K562 (cell line): ENCODE data around the gene JPH3. TPM values are rescaled to one million over a fixed set of nuclear protein-coding genes. Genes with fewer than 3 reads are reported as not detected.

Source experiments
- ATAC-seq: fragments of 200-7000 bp; cut with Tn5 transposase; 3 replicates; pipeline ENCODE4 v1.9.1; 2020; ENCODE audit warnings: moderate library complexity
- BruUV-seq: library from RNA; stranded (reverse); fragments of 400-500 nt; replicated peaks from 2 replicates; lab custom pipeline; 2021; lab: Mats Ljungman, UMichigan
- CTCF ChIA-PET: fragments of 300-600 bp; formaldehyde crosslinking; extraction: SDS; loops from one replicate; lab custom pipeline; 2021; ENCODE audit warnings: low intra/inter-chr PET ratio; lab: Yijun Ruan, JAX
- POLR2A ChIA-PET: fragments of 300-600, 350-650 bp; sonication (Branson Sonifier 250); formaldehyde crosslinking; extraction: SDS; loops from one replicate; lab custom pipeline; 2021; ENCODE audit warnings: antibody characterized with exemption, inconsistent platforms; lab: Yijun Ruan, JAX
- DNase-seq, 4 experiments: peaks; one replicate each; pipeline versions ENCODE4 v3.0.0 to v3.0.0-alpha.2; 2011 to 2018; ENCODE audit warnings: low spot score in 3 of 4, mixed read lengths in 3 of 4; ENCODE audit errors: extremely low read depth in 1 of 4
- FAIRE-seq: peaks from 2 replicates; lab custom pipeline; 2011; peaks lifted over from hg19 to GRCh38; lab: Jason Lieb, UNC
- H2AFZ ChIP-seq: 2 replicates; pipeline ENCODE4 v1.6.0; 2011; ENCODE audit warnings: low read depth, low read length, control low read depth, inconsistent platforms
- H3K27ac ChIP-seq: fragments of 200-600 bp; 3 replicates; pipeline ENCODE4 v1.8.0; 2011; ENCODE audit warnings: low read depth, mild to moderate bottlenecking, control low read depth, inconsistent platforms, low read length, moderate library complexity, mixed read lengths; ENCODE audit errors: extremely low read depth
- H3K27me3 ChIP-seq, 2 experiments: fragments of 300-600 bp in 1 of 2; 2 replicates in 1 of 2; 3 replicates in 1 of 2; pipeline versions ENCODE4 v1.6.0 to v1.8.0; 2011; ENCODE audit warnings: inconsistent platforms in 2 of 2, low read length in 2 of 2, mild to moderate bottlenecking in 1 of 2, mixed read lengths in 1 of 2, moderate library complexity in 1 of 2; ENCODE audit not compliant: control insufficient read depth in 2 of 2, insufficient read depth in 2 of 2
- H3K36me3 ChIP-seq: fragments of 300-600 bp; 3 replicates; pipeline ENCODE4 v1.8.0; 2011; ENCODE audit warnings: mild to moderate bottlenecking, low read length, inconsistent platforms; ENCODE audit not compliant: control insufficient read depth, insufficient read depth
- H3K4me1 ChIP-seq, 2 experiments: fragments of 200-600 bp in 1 of 2; replicated peaks in 1 of 2; 2 replicates in 1 of 2; 3 replicates in 1 of 2; pipeline versions ENCODE4 v1.5.1 to v1.8.0; 2011; ENCODE audit warnings: inconsistent platforms in 2 of 2, low read length in 2 of 2, mild to moderate bottlenecking in 1 of 2, mixed read lengths in 1 of 2, moderate library complexity in 1 of 2; ENCODE audit not compliant: control insufficient read depth in 2 of 2, insufficient read depth in 2 of 2
- H3K4me2 ChIP-seq: 2 replicates; pipeline ENCODE4 v1.6.1; 2011; ENCODE audit warnings: low read length, control low read depth, inconsistent platforms, mixed read lengths; ENCODE audit not compliant: insufficient read depth
- H3K4me3 ChIP-seq: fragments of 200-600 bp; sonication (generic), shearing (Covaris generic); 2 replicates; pipeline ENCODE4 v1.5.1; 2016; ENCODE audit warnings: control low read depth, inconsistent platforms
- H3K79me2 ChIP-seq: fragments of 200-600 bp; 3 replicates; pipeline ENCODE4 v1.8.0; 2011; ENCODE audit warnings: low read length, inconsistent platforms; ENCODE audit not compliant: control insufficient read depth, insufficient read depth
- H3K9ac ChIP-seq, 2 experiments: 2 replicates each; pipeline versions ENCODE4 v1.6.0 to v1.6.1; 2011; ENCODE audit warnings: low read depth in 2 of 2, low read length in 2 of 2, control low read depth in 1 of 2, inconsistent platforms in 1 of 2, mild to moderate bottlenecking in 1 of 2, mixed read lengths in 1 of 2; ENCODE audit not compliant: insufficient read depth in 1 of 2
- H3K9me1 ChIP-seq: one replicate; pipeline ENCODE4 v1.6.0; 2011; ENCODE audit warnings: inconsistent platforms, mild to moderate bottlenecking, low read length, moderate library complexity; ENCODE audit not compliant: control insufficient read depth, insufficient read depth
- H3K9me3 ChIP-seq: replicated peaks from 2 replicates; pipeline ENCODE4 v1.5.1; 2011; ENCODE audit warnings: low read depth, low read length, inconsistent platforms; ENCODE audit not compliant: control insufficient read depth, insufficient read depth
- H4K20me1 ChIP-seq: replicated peaks from 2 replicates; pipeline ENCODE4 v1.6.1; 2011; ENCODE audit warnings: low read length, inconsistent platforms, mixed read lengths; ENCODE audit not compliant: control insufficient read depth, insufficient read depth
- NR2F6 ChIP-seq: fragments of 450-650 bp; formaldehyde crosslinking; IDR thresholded peaks from 2 replicates; pipeline ENCODE4 v1.4.0; 2020; ENCODE audit warnings: mild to moderate bottlenecking
- POLR2G ChIP-seq: fragments of 200-400 bp; formaldehyde crosslinking; IDR thresholded peaks from 2 replicates; pipeline ENCODE4 v1.6.1; 2017; ENCODE audit warnings: low read depth, mild to moderate bottlenecking, antibody characterized with exemption, low read length, moderate library complexity
- ZNF699 ChIP-seq: fragments of 250-450 bp; sonication (Bioruptor Pico); IDR thresholded peaks from 2 replicates; pipeline ENCODE4 v1.8.0; 2021; ENCODE audit warnings: mild to moderate bottlenecking, moderate library complexity; ENCODE audit not compliant: insufficient replicate concordance
- WGBS: fragments of 100-300 bp; shearing (Covaris generic); methylation state at CpG from one replicate; pipeline ENCODE4 v1.1.6; 2016; ENCODE audit warnings: low coverage, mixed read lengths; ENCODE audit not compliant: insufficient coverage; ENCODE audit errors: missing lambda C conversion rate; 5-methylcytosine and 5-hydroxymethylcytosine counted together
- in situ Hi-C: fragments of 300-500 bp; cut with MboI; formaldehyde crosslinking; loops from 4 replicates; pipeline ENCODE4 v1.15.0; 2018; ENCODE audit warnings: inconsistent platforms, mixed read lengths
- intact Hi-C: fragments of 100-400 bp; cut with micrococcal nuclease; formaldehyde crosslinking; loops from 2 replicates; pipeline ENCODE4 v1.14.2; 2022
- polyA plus RNA-seq, 8 experiments: library from polyadenylated mRNA; depleted of rRNA in 4 of 8; stranded (reverse) in 5 of 8; unstranded in 3 of 8; fragments of >200 nt; fragmentation: Nextera tagmentation in 2 of 8; fragmentation: Illumina TruSeq in 1 of 8; extraction: Ambion mirVana in 2 of 8; extraction: Trizol in 1 of 8; gene quantifications; 2 replicates each; pipeline versions ENCODE4 v1.2.1 to v1.2.3, GENCODE V29; 2011 to 2014; ENCODE audit warnings: inconsistent platforms in 1 of 8, missing spikeins in 1 of 8
- total RNA-seq, 7 experiments: library from RNA; depleted of rRNA in 6 of 7; stranded (reverse); fragments of >200 nt in 6 of 7; fragmentation: Illumina TruSeq in 2 of 7; extraction: Trizol in 2 of 7; gene quantifications; 2 replicates each; pipeline versions ENCODE4 v1.2.1 to v1.2.3, GENCODE V29; 2011 to 2021; ENCODE audit warnings: low replicate concordance in 1 of 7

JPH3 gene
- total and polyA plus RNA-seq, 9 of the 15 experiments (the other 6 are each of a cell fraction or from before 2014, with no cell fraction given), result 0.01 TPM; not detected in 8

- Histone ChIP-seq H3K4me2 (no peak overlapping the region), H4K20me1 (peaks cover 16% of the 10 kb centered on the region), H3K79me2 (no peaks in the 10 kb centered on the region), H3K9ac (no peak overlapping the region), H3K27me3 (peaks cover 19 to 56% of the 10 kb centered on the region in 2 experiments; a peak in 4 of 5 replicates), H2AFZ (no peak overlapping the region), H3K9me1 (no peaks in the 10 kb centered on the region), H3K4me3 (no peak overlapping the region), H3K27ac (no peak overlapping the region), H3K4me1 (peaks cover 0 to 62% of the 10 kb centered on the region in 2 experiments; a peak in 2 of 5 replicates), H3K9me3 (no peaks in the 10 kb centered on the region), H3K36me3 (no peaks in the 10 kb centered on the region)
- POLR2A ChIA-PET, result interaction anchor here (0.6 to 0.9 kb wide), 2 partner anchors 10 kb away, joined by 3 read pairs; no protein-coding TSS in a partner anchor
- 48% methylated on average over 30 of the region's 45 CpGs for WGBS
- BruUV-seq, result no TSS peak
- intact Hi-C loops (no loop called here), in situ Hi-C loops (no loop called here)
- DNase-seq (peak; percentile 18 to 53 (median 52)), FAIRE-seq (no peak), ATAC-seq (peak; percentile 60)
- CTCF ChIA-PET, result no interaction called here
- TF ChIP-seq POLR2G (peak; percentile 48; the same call in 1 of the 2 replicates), NR2F6 (CRISPR knock-in tag) (no peak)
Measured at GRCh38 chr16:87688876-87689815, 86.8 kb downstream of the JPH3 start.

GRCh38 chr16:87689956-87690465 lies 87.7 kb downstream of the JPH3 start:
- no peak for TF ChIP-seq ZNF699 (CRISPR knock-in tag)
- peak; percentile 46; the same call in 1 of the 2 replicates for TF ChIP-seq POLR2G
- H3K4me3 ChIP-seq, result no peak overlapping the region
- H3K36me3 ChIP-seq, result no peaks in the 10 kb centered on the region; the same call in 2 of the 3 replicates
- in situ Hi-C loops (no loop called here), intact Hi-C loops (no loop called here)
- no peaks in the 10 kb centered on the region for H3K9me3 ChIP-seq
- WGBS, result 41% methylated on average over 28 of the region's 46 CpGs
- no peak overlapping the region for H3K4me2 ChIP-seq
- H3K4me1 ChIP-seq, result peaks cover 0 to 56% of the 10 kb centered on the region in 2 experiments; a peak in 2 of 5 replicates
- no peak overlapping the region for H3K27ac ChIP-seq
- no peaks in the 10 kb centered on the region for H3K79me2 ChIP-seq
- FAIRE-seq (no peak), DNase-seq (no peak), ATAC-seq (no peak)
- POLR2A ChIA-PET, result interaction anchor here (0.7 to 0.9 kb wide), 2 partner anchors 9 to 15 kb away, joined by 3 read pairs; no protein-coding TSS in a partner anchor
- 0 out of 4 replicates have a peak overlapping the region, but pooled peaks of 1 of the 2 experiments have one; percentile 35 for H3K9ac ChIP-seq
- BruUV-seq, result no TSS peak
- peaks cover 16% of the 10 kb centered on the region for H4K20me1 ChIP-seq
- CTCF ChIA-PET, result no interaction called here
- no peaks in the 10 kb centered on the region for H3K9me1 ChIP-seq
- no peak overlapping the region for H2AFZ ChIP-seq
- peaks cover 17 to 47% of the 10 kb centered on the region in 2 experiments; a peak in 4 of 5 replicates for H3K27me3 ChIP-seq
